Measurements from ENCODE around the gene HTATSF1.

The HTATSF1 gene

GRCh38 chrX:136497556-136498052 is at the start of gene HTATSF1:
Gene HTATSF1 (plus strand): TSS chrX:136497592. CDS start chrX:136497685, 93 bp downstream.
- ChIA-PET CTCF (no interaction called here), POLR2A (interaction anchor here (0.6 kb wide), 1 partner anchor 22 kb away, joined by 4 read pairs; no protein-coding TSS in a partner anchor)
- DNase-seq (ENCODE audit: extremely low spot score), result no peak
- no peak for TF ChIP-seq CTCF (IDR thresholded peaks at IDR 0.05; ENCODE audit: control extremely low read depth, extremely low read depth, low read depth, missing control alignments)

GRCh38 chrX:136447968-136448367 is 49.4 kb upstream of the HTATSF1 start:
- ChIA-PET CTCF (no interaction called here), POLR2A (no interaction called here)
- TF ChIP-seq CTCF (IDR thresholded peaks at IDR 0.05; ENCODE audit: control extremely low read depth, extremely low read depth, low read depth, missing control alignments), result no peak

DNA sequence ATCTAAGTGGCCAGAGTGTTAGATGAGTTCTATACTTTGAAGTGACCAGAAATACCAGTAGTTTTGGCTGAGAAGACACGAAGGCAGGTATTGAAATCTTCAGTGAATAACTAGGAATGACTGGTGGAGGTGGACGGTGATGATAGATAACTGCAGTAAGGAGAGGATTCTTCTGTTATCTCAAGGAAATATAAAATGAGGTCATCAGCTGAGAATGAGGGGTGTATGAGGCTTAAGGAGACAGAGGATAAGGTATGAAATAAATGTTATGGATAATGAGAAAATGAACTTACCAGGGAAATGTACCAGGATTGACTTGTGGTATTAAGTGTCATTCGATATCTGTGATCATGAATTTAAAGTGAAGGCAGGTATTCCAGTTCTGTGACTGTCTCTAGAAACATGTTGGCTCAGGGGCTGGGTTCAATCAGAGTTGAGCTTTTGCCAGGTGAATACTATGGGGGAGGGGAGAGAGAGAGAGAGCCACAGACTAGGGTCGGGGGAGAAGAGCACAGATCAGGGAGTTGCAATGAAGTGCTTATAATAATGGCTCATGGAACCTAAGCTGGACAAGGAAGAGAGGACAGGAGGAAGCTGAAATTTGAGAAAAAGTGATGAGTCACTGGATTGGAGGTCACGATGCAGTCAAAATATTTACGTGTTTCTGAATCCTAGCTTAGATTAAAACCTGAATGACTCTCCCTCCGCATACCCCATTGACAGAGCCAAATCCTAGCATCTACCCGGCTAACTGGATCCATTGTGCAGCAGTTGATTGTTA is 47.2 kb upstream of the HTATSF1 start:
- no peak for TF ChIP-seq CTCF (IDR thresholded peaks at IDR 0.05; ENCODE audit: control extremely low read depth, extremely low read depth, low read depth, missing control alignments)
- CTCF ChIA-PET, result interaction anchor here (1.4 kb wide), 1 partner anchor 16 kb away, joined by 5 read pairs; no protein-coding TSS in a partner anchor
- no peak for DNase-seq (ENCODE audit: extremely low spot score)
- POLR2A ChIA-PET, result no interaction called here

More at GRCh38 chrX:136447968-136448367, 49.4 kb upstream of the HTATSF1 start:
- no peak for DNase-seq (ENCODE audit: extremely low spot score)

- ChIA-PET POLR2A (no interaction called here), CTCF (interaction anchor here (2.2 kb wide), 1 partner anchor 11 kb away, joined by 5 read pairs; no protein-coding TSS in a partner anchor)
- TF ChIP-seq CTCF (IDR thresholded peaks at IDR 0.05; ENCODE audit: control extremely low read depth, extremely low read depth, low read depth, missing control alignments), result no peak
- no peak for DNase-seq (ENCODE audit: extremely low spot score)
Observed at GRCh38 chrX:136452614-136453013, 44.8 kb upstream of the HTATSF1 start.

GRCh38 chrX:136453114-136453513 is 44.3 kb upstream of the HTATSF1 start:
- TF ChIP-seq CTCF (IDR thresholded peaks at IDR 0.05; ENCODE audit: control extremely low read depth, extremely low read depth, low read depth, missing control alignments), result no peak
- no peak for DNase-seq (ENCODE audit: extremely low spot score)
- ChIA-PET CTCF (interaction anchor here (1.0 to 2.2 kb wide), 2 partner anchors 11 to 28 kb away, joined by 3 to 5 read pairs; no protein-coding TSS in a partner anchor), POLR2A (no interaction called here)

GRCh38 chrX:136453771-136454170 is 43.6 kb upstream of the HTATSF1 start:
- ChIA-PET CTCF (interaction anchor here (1.0 to 2.2 kb wide), 2 partner anchors 10 to 29 kb away, joined by 3 to 5 read pairs; no protein-coding TSS in a partner anchor), POLR2A (no interaction called here)
- DNase-seq (ENCODE audit: extremely low spot score), result no peak
- no peak for TF ChIP-seq CTCF (IDR thresholded peaks at IDR 0.05; ENCODE audit: control extremely low read depth, extremely low read depth, low read depth, missing control alignments)
